ENCODE data around the gene CASK. TPM values are rescaled to one million over a fixed set of nuclear protein-coding genes. Genes with fewer than 3 reads are reported as not detected.

The CASK gene
- total and polyA plus RNA-seq, 9 donors, result 17.5 to 41.5 (median 25.4) TPM

GRCh38 chrX:41502004-41502403, 421.4 kb downstream of the CASK start:
- H3K27me3 ChIP-seq (ENCODE audit: control insufficient read depth, insufficient read depth, low read length), result peaks cover 16% of the 10 kb centered on the region
- WGBS (ENCODE audit: insufficient coverage), result no CpG with 5 or more reads among the region's 1 CpG

GRCh38 chrX:41499984-41500383, 423.4 kb downstream of the CASK start:
- no peak overlapping the region for H3K4me3 ChIP-seq (ENCODE audit: low read length)
- H3K36me3 ChIP-seq (ENCODE audit: control insufficient read depth, insufficient read depth, low read length), result no peaks in the 10 kb centered on the region
- H3K27me3 ChIP-seq (ENCODE audit: control insufficient read depth, insufficient read depth, low read length), result peaks cover 13% of the 10 kb centered on the region
- no peak overlapping the region for H3K27ac ChIP-seq (ENCODE audit: low read length)
- H3K9me3 ChIP-seq (replicated peaks; ENCODE audit: control insufficient read depth, low read depth, low read length), result peaks cover 3% of the 10 kb centered on the region
- WGBS (ENCODE audit: insufficient coverage), result no CpG with 5 or more reads among the region's 3 CpGs
- H3K4me1 ChIP-seq (ENCODE audit: control insufficient read depth, insufficient read depth, low read length), result no peaks in the 10 kb centered on the region
- DNase-seq, result no peak

More at GRCh38 chrX:41502004-41502403, 421.4 kb downstream of the CASK start:
- no peak for DNase-seq
- Histone ChIP-seq H3K4me3 (ENCODE audit: low read length) (no peak overlapping the region), H3K27ac (ENCODE audit: low read length) (no peak overlapping the region), H3K4me1 (ENCODE audit: control insufficient read depth, insufficient read depth, low read length) (no peaks in the 10 kb centered on the region), H3K36me3 (ENCODE audit: control insufficient read depth, insufficient read depth, low read length) (no peaks in the 10 kb centered on the region), H3K9me3 (replicated peaks; ENCODE audit: control insufficient read depth, low read depth, low read length) (peaks cover 3% of the 10 kb centered on the region)

- Histone ChIP-seq H3K36me3 (ENCODE audit: control insufficient read depth, insufficient read depth, low read length) (no peaks in the 10 kb centered on the region), H3K4me3 (ENCODE audit: low read length) (no peak overlapping the region), H3K9me3 (replicated peaks; ENCODE audit: control insufficient read depth, low read depth, low read length) (peaks cover 3% of the 10 kb centered on the region), H3K4me1 (ENCODE audit: control insufficient read depth, insufficient read depth, low read length) (no peaks in the 10 kb centered on the region), H3K27me3 (ENCODE audit: control insufficient read depth, insufficient read depth, low read length) (peaks cover 11% of the 10 kb centered on the region), H3K27ac (ENCODE audit: low read length) (no peak overlapping the region)
- DNase-seq, result no peak
- WGBS (ENCODE audit: insufficient coverage), result 78% methylated on average over 4 of the region's 7 CpGs
These were observed 424.2 kb downstream of the CASK start for GRCh38 chrX:41499195-41499594.

- WGBS (ENCODE audit: insufficient coverage), result 68% methylated on average over 4 of the region's 12 CpGs
- Histone ChIP-seq H3K27ac (ENCODE audit: low read length) (no peak overlapping the region), H3K4me3 (ENCODE audit: low read length) (no peak overlapping the region), H3K4me1 (ENCODE audit: control insufficient read depth, insufficient read depth, low read length) (no peaks in the 10 kb centered on the region), H3K9me3 (replicated peaks; ENCODE audit: control insufficient read depth, low read depth, low read length) (peaks cover 3% of the 10 kb centered on the region), H3K36me3 (ENCODE audit: control insufficient read depth, insufficient read depth, low read length) (no peaks in the 10 kb centered on the region), H3K27me3 (ENCODE audit: control insufficient read depth, insufficient read depth, low read length) (peaks cover 3% of the 10 kb centered on the region)
- peak; percentile 65 for DNase-seq
These were observed 431.9 kb downstream of the CASK start for GRCh38 chrX:41491267-41492004.

GRCh38 chrX:41490446-41490845, 432.9 kb downstream of the CASK start:
- Histone ChIP-seq H3K27ac (ENCODE audit: low read length) (no peak overlapping the region), H3K4me3 (ENCODE audit: low read length) (no peak overlapping the region), H3K9me3 (replicated peaks; ENCODE audit: control insufficient read depth, low read depth, low read length) (peaks cover 3% of the 10 kb centered on the region), H3K36me3 (ENCODE audit: control insufficient read depth, insufficient read depth, low read length) (no peaks in the 10 kb centered on the region), H3K4me1 (ENCODE audit: control insufficient read depth, insufficient read depth, low read length) (no peaks in the 10 kb centered on the region), H3K27me3 (ENCODE audit: control insufficient read depth, insufficient read depth, low read length) (peaks cover 3% of the 10 kb centered on the region)
- no peak for DNase-seq
- WGBS (ENCODE audit: insufficient coverage), result 100% methylated on average over 2 of the region's 3 CpGs

GRCh38 chrX:41482154-41482850, 441.1 kb downstream of the CASK start:
- no peak overlapping the region for H3K4me3 ChIP-seq (ENCODE audit: low read length)
- H3K9me3 ChIP-seq (replicated peaks; ENCODE audit: control insufficient read depth, low read depth, low read length), result peaks cover 8% of the 10 kb centered on the region
- DNase-seq, result no peak
- no peaks in the 10 kb centered on the region for H3K4me1 ChIP-seq (ENCODE audit: control insufficient read depth, insufficient read depth, low read length)
- WGBS (ENCODE audit: insufficient coverage), result 75% methylated on average over 4 of the region's 5 CpGs
- H3K27ac ChIP-seq (ENCODE audit: low read length), result no peak overlapping the region
- peaks cover 24% of the 10 kb centered on the region for H3K27me3 ChIP-seq (ENCODE audit: control insufficient read depth, insufficient read depth, low read length)
- no peaks in the 10 kb centered on the region for H3K36me3 ChIP-seq (ENCODE audit: control insufficient read depth, insufficient read depth, low read length)

- 72% methylated on average over 6 of the region's 6 CpGs for WGBS (ENCODE audit: insufficient coverage)
- no peaks in the 10 kb centered on the region for H3K4me1 ChIP-seq (ENCODE audit: control insufficient read depth, insufficient read depth, low read length)
- H3K27ac ChIP-seq (ENCODE audit: low read length), result no peak overlapping the region
- no peak for DNase-seq
- no peaks in the 10 kb centered on the region for H3K36me3 ChIP-seq (ENCODE audit: control insufficient read depth, insufficient read depth, low read length)
- no peak overlapping the region for H3K4me3 ChIP-seq (ENCODE audit: low read length)
- peaks cover 6% of the 10 kb centered on the region for H3K9me3 ChIP-seq (replicated peaks; ENCODE audit: control insufficient read depth, low read depth, low read length)
- peaks cover 24% of the 10 kb centered on the region for H3K27me3 ChIP-seq (ENCODE audit: control insufficient read depth, insufficient read depth, low read length)
These were observed 441.9 kb downstream of the CASK start for GRCh38 chrX:41481264-41482109.

- Histone ChIP-seq H3K27me3 (ENCODE audit: control insufficient read depth, insufficient read depth, low read length) (peaks cover 26% of the 10 kb centered on the region), H3K9me3 (replicated peaks; ENCODE audit: control insufficient read depth, low read depth, low read length) (peaks cover 6% of the 10 kb centered on the region), H3K36me3 (ENCODE audit: control insufficient read depth, insufficient read depth, low read length) (no peaks in the 10 kb centered on the region), H3K4me1 (ENCODE audit: control insufficient read depth, insufficient read depth, low read length) (peaks cover 4% of the 10 kb centered on the region), H3K27ac (ENCODE audit: low read length) (no peak overlapping the region), H3K4me3 (ENCODE audit: low read length) (no peak overlapping the region)
- no peak for DNase-seq
- WGBS (ENCODE audit: insufficient coverage), result 87% methylated on average over 7 of the region's 13 CpGs
These were observed 442.7 kb downstream of the CASK start for GRCh38 chrX:41480508-41481260.

GRCh38 chrX:41478381-41478911, 444.9 kb downstream of the CASK start:
- Histone ChIP-seq H3K36me3 (ENCODE audit: control insufficient read depth, insufficient read depth, low read length) (no peaks in the 10 kb centered on the region), H3K27me3 (ENCODE audit: control insufficient read depth, insufficient read depth, low read length) (peaks cover 34% of the 10 kb centered on the region), H3K4me3 (ENCODE audit: low read length) (no peak overlapping the region), H3K27ac (ENCODE audit: low read length) (no peak overlapping the region), H3K9me3 (replicated peaks; ENCODE audit: control insufficient read depth, low read depth, low read length) (peaks cover 6% of the 10 kb centered on the region), H3K4me1 (ENCODE audit: control insufficient read depth, insufficient read depth, low read length) (peaks cover 6% of the 10 kb centered on the region)
- 53% methylated on average over 5 of the region's 6 CpGs for WGBS (ENCODE audit: insufficient coverage)
- peak; percentile 20 for DNase-seq

Data from muscle of leg (tissue), 11 donors.